GM12873 (cell line): Measurements from ENCODE around the gene CACNA1S.

Source experiments
- TF ChIP-seq, protein P1 (sequence below): IDR thresholded peaks from 2 replicates; pipeline ENCODE4 v1.5.1; 2012; ENCODE audit warnings: low read depth, mild to moderate bottlenecking, moderate library complexity, low read length, control low read depth; ENCODE audit not compliant: insufficient read depth; ENCODE audit errors: missing control alignments

CACNA1S gene

DNA sequence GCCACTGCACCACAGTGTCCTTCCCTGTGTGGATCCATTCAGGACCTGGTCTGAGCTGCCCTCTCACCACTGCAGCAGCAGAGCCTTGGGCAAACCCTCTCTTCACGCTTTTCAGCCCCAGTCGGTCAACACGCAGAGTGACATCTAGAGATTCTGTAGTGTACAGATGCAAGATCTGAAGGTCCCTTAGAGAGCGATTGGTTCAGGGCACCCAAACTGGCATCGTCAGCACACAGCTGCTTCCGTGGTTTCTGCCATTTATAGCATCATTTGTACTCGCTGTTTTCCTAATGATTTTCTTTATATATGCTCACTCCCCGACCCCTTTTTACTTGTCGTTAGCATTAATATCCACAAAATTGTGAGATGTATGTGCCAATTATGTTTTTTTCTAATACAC lies 16.2 kb upstream of the CACNA1S start:
- TF ChIP-seq, protein P1, sequence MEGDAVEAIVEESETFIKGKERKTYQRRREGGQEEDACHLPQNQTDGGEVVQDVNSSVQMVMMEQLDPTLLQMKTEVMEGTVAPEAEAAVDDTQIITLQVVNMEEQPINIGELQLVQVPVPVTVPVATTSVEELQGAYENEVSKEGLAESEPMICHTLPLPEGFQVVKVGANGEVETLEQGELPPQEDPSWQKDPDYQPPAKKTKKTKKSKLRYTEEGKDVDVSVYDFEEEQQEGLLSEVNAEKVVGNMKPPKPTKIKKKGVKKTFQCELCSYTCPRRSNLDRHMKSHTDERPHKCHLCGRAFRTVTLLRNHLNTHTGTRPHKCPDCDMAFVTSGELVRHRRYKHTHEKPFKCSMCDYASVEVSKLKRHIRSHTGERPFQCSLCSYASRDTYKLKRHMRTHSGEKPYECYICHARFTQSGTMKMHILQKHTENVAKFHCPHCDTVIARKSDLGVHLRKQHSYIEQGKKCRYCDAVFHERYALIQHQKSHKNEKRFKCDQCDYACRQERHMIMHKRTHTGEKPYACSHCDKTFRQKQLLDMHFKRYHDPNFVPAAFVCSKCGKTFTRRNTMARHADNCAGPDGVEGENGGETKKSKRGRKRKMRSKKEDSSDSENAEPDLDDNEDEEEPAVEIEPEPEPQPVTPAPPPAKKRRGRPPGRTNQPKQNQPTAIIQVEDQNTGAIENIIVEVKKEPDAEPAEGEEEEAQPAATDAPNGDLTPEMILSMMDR = no peak

DNA sequence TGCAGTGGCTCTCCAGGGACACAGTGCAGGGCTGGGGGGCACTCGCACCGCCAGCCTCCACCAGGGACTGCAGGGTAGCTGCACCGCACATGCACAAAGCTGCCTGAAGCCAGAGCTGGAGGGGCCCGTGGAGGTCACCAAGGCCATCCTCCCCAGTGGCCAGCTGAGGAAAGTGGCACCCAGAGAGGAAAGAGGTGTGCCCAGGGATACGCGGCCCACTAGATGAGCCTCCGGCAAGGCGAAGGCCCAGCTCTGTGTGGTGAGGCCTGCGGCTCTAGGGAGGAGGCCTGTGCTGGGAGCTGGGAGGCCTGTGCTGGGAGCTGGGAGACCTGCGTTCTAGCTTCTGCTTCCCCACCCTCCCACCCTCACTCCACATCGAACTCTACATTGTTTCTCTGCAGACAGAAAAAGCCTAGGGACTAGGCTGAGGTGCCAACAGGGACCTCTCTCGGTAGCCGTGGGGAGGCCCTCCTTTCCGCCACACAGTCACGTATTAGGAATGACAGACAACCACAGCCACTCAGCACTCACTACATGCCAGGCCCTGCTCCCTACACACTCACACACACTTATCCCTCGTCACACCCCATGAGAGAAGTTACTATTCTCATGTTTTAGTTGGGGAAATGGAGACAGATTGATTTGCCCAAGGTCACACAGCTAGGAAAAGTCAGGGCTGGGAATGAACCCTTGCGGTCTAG lies 15.7 kb upstream of the CACNA1S start:
- TF ChIP-seq, protein P1 = no peak

DNA sequence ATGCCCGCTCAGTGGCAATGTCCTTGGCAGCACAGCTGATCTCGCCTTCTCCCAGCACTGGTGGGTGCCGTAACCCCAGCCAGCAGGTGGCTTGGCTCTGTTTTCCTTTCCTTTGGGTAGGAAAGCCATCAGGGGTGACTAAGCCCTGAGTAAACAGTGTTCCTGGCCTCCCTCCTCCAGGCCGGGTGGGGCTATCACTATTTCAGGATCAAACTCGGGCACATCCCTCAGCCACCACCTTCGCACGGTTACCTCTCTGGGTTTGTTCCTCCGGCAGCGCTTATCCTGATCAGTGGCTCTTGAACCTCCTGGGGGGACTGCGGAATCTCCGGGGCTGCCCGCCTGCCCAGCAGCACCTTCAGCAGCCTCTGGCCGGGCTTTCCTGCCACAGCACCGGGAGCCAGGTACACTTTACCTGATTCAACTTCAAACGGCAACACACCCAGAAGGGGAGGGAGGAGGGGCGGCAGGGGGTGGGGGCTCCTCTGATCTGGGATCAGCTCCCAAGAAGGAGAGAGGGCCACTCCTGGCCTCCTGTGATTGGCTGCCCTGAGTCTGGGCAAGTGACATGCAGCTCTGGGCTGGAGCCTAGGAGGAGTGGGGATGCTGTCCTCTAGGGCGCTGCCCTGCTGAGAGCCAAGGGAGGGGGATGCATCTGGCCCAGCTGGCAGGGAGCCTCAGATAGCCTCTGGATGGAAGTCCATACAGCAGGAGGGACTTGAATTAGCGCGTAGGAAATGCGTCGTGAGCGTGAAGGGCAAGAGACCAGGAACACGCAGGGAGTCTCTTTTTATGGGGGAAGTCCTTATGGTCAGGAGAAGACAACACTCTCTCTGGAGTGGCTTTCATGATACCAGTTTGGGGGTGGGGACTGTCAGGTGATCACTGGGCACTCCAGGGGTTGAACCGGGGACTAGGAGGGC lies 14.9 kb upstream of the CACNA1S start, which contains the start of gene ASCL5:
Gene ASCL5 (minus strand): TSS at position 353 of the 923 bp plus-strand sequence. CDS start 11,812 bp downstream, outside the sequence.
- TF ChIP-seq, protein P1 = no peak

DNA sequence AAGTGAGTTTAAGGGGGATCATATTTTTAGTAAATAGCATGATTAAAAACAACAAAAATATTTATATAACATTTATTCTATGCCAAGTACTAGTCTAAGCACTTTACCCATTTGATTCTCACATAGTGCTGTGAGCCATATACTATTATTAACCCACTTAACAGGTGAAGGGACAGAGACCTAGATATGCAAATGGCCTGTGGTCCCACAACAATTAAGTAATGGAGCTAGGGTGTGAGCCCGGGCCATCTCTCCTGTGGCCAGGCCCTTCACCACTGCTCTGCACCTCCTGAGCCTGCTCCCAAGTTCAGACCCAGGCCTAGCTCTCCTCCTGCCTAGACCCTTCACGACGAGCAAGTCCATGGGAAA lies 14.2 kb upstream of the CACNA1S start:
- TF ChIP-seq, protein P1 = no peak

DNA sequence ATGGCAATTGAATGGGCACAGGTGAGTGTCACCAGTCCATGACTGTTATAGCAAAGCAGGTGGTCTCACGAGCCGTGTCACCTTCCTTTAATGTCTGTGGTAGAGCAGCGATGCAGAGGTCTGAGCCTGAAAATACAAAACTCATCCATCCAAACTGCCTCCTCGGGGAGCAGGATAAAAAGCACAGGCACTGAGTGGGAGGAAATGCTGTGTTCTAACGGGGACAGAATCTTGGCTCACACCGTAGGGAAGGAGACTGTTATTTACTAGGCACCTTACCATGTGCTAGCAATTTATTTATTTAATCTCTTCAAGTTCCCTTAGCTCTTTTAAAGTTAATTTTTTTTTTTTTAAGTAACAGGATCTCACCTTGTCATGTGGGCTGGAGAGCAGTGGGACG lies 13.6 kb upstream of the CACNA1S start:
- TF ChIP-seq, protein P1 = no peak

DNA sequence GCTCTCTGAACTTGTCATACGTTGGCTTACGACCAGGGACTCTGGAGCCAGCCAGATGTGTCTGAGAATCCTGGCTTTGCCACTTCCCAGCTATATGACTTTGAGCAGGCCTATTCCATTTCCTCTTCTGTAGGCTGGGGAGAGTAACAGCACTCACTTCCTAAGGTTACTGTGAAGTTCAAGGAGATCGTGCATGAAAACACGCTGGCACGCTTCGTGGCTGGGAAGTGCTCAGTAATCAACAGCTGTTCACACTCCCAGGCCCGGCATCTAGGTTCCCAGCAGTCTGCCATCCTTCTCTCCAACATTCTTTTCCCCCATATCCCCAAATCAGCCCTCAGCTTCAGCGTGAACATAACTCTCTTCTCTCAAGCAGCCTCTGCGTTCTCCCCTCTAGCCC lies 12.8 kb upstream of the CACNA1S start:
- TF ChIP-seq, protein P1 = no peak

DNA sequence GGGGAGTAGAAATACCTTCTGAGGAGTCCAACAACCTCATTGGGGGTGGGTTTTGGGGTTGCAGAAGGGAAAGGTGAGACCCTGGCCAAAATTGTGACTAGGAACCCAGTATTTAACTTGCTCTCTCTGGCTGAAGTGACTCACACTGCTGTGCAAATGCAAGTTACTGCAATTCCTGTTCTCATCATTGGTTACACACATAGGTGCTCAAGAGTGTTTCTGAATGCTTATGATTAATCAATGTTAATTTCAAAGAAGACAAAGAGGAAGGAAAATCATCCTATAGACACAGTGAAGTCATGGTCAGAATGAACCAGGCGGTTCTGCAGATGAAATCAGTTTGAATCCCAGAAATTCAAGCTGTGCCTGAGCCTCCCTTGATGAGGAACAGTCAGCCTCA lies 11.6 kb upstream of the CACNA1S start:
- TF ChIP-seq, protein P1 = no peak
